NCI-H446 treated with DMSO at 0.1 percent for 48 hours (cell line): ENCODE results near the gene KRT79.
"Not testable (repeated sequence)": the region's sequence is repeated elsewhere in the genome, so short reads cannot be mapped to it uniquely, and the experiment has no call there.

Experiments used
- DNase-seq: peaks from one replicate; lab custom pipeline; 2025; lab: John Stamatoyannopoulos, UW

The KRT79 gene

GRCh38 chr12:52860102-52860823, 26.2 kb upstream of the KRT79 start:
- DNase-seq: no peak

- no peak for DNase-seq
Observed at GRCh38 chr12:52857500-52857899, 23.4 kb upstream of the KRT79 start.

GRCh38 chr12:52856787-52857186, 22.7 kb upstream of the KRT79 start:
- DNase-seq: no peak

- not testable (repeated sequence) for DNase-seq
Observed at GRCh38 chr12:52856077-52856476, 22.0 kb upstream of the KRT79 start.

- no peak for DNase-seq
Observed at GRCh38 chr12:52851787-52852186, 17.7 kb upstream of the KRT79 start.

- DNase-seq: no peak
Observed at GRCh38 chr12:52850681-52851080, 16.6 kb upstream of the KRT79 start.

GRCh38 chr12:52849511-52849910, 15.4 kb upstream of the KRT79 start:
- no peak for DNase-seq

- no peak for DNase-seq
Observed at GRCh38 chr12:52848661-52849255, 14.6 kb upstream of the KRT79 start, which contains the start of gene KRT78. Gene KRT78 (minus strand): TSS chr12:52848994. CDS start chr12:52848930, 64 bp downstream.

- DNase-seq: no peak
Observed at GRCh38 chr12:52847335-52848102, 13.4 kb upstream of the KRT79 start.

- no peak for DNase-seq
Observed at GRCh38 chr12:52846356-52846970, 12.4 kb upstream of the KRT79 start.

- no peak for DNase-seq
Observed at GRCh38 chr12:52845946-52846345, 11.8 kb upstream of the KRT79 start.

- DNase-seq: no peak
Observed at GRCh38 chr12:52844386-52844785, 10.3 kb upstream of the KRT79 start.

- no peak for DNase-seq
Observed at GRCh38 chr12:52839436-52840105, 5.5 kb upstream of the KRT79 start.

GRCh38 chr12:52838609-52839435, 4.7 kb upstream of the KRT79 start:
- no peak for DNase-seq

- DNase-seq: no peak
Observed at GRCh38 chr12:52837781-52838608, 3.9 kb upstream of the KRT79 start.

- no peak for DNase-seq
Observed at GRCh38 chr12:52837413-52837741, 3.3 kb upstream of the KRT79 start.

- DNase-seq: no peak
Observed at GRCh38 chr12:52836491-52837412, 2.6 kb upstream of the KRT79 start.

GRCh38 chr12:52836042-52836466, 1.9 kb upstream of the KRT79 start:
- no peak for DNase-seq
